HG02973 (cell line): Measurements from ENCODE around the gene PHC1.
"Not testable (repeated sequence)": the region's sequence is repeated elsewhere in the genome, so short reads cannot be mapped to it uniquely, and the experiment has no call there.

Source experiments
- ATAC-seq: cut with Tn5 transposase; IDR thresholded peaks from one replicate; pipeline ENCODE4 v1.9.1; 2021; ENCODE audit warnings: moderate library complexity; ENCODE audit not compliant: unreplicated experiment

The PHC1 gene

GRCh38 chr12:8909752-8910151 is 4.6 kb upstream of the PHC1 start:
- ATAC-seq = no peak

- ATAC-seq = no peak
Measured at GRCh38 chr12:8911606-8912268, 2.6 kb upstream of the PHC1 start.

DNA sequence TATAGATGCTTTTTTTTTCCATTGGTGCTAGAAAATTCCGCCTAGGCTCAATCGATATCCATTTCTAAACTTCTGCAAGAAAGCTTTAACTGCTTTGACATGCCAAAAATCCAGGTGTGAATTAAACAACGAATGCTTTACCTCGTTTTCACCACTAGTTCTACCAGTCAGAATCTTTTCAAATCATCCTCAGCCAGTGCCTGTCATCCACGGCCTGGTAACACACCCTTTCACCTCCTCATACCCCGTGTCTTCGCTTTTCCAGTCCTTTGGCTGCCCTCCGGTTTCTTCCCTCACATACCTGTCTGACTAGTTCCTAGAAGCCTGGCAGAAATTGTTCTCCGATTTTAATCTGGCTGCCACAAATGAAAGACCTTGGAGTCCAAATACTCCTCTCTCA is 1.4 kb upstream of the PHC1 start:
- ATAC-seq = no peak

DNA sequence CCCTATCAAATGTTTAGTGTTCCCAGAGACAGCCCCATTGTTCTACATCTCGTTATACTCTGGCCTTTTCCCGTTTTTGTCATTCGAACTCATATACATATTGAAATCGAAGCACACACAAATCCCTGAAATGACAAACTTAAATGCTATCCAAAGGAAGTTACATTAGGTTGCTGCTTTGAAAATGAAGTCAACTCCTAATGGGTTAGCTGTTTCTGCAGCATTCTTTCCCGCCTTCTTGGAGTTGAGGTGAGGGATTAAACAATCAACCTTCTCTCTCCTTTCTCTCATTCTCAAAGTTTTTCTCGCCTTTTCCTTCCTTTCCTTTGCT is 642 bp upstream of the PHC1 start:
- no peak for ATAC-seq

DNA sequence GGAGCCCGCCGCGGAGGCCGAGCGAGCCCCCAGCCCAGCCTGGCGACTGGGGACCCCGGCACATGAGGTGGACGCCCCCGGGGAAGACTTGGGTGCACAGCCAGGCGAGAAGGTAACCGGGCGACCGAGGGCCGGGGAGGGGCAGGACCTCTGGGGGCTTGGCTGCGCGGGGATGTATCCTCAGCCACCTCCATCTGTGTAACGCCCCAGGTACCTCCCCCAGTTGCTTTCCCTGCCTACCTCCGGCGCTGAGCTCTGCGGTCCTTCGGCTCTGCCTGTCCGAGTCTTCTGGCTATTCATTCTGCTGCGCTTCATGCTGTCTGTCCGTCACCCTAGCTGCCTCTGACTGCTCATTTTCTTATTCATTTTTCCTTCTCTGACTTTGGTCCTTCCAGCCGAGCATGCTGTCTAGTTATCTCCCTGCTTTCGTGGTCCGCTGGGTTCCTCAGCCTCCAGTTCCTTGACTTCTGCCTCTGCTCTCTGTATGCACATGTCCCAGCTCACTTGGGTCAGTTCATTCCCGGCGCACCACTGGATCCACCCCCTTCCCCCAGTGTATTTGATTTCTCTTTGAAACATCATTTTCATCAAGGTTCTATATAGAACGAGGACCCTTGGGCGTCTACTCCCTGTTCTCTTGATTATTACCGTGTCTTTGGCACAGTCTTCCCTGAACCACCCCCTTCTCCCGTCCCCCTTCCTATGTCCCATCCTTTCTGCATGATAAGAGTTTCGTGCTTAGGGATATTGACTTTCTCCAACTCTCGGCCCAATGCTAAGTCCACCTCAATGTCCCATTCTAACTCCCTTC is 612 bp downstream of the PHC1 start:
- ATAC-seq = peak; percentile 58

- no peak for ATAC-seq
Measured at GRCh38 chr12:8916154-8916553, 1.8 kb downstream of the PHC1 start.

DNA sequence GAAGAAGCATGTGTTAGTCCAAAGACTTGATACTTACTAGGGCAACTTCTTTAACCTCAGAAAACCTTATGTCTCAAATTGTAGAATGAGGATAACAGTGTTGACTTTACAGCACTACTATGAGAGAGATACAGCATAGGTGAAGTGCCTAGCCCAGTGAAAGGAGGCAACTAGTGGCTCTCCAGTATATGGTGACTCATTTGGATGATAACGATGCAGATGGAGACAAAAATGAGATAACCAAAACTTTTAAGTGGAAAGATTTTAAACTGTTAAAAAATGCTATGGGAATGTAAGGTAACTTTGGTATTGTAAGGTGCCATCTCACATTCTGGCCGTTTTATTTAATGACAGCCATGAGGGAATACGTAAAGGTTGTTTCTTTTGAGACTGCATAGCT is 2.7 kb downstream of the PHC1 start:
- ATAC-seq = no peak

DNA sequence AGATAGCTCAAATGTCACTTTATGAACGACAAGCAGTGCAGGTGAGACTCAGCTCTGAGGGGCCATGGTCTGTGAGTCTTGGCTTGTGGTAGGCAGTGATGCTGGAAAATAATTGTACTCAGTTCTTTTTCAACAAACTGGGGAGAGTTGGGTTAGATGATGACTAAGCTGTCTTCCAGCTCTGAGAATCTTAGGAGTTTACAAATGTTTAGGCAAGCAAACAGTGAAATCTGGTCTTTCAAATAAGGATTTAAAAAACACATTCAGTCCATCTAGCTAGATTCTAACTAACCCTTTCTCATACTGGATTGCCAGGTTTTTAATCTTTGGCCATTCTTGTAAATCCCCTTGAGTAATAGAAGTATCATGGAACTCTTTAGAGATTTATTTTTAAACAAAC is 3.4 kb downstream of the PHC1 start:
- no peak for ATAC-seq

DNA sequence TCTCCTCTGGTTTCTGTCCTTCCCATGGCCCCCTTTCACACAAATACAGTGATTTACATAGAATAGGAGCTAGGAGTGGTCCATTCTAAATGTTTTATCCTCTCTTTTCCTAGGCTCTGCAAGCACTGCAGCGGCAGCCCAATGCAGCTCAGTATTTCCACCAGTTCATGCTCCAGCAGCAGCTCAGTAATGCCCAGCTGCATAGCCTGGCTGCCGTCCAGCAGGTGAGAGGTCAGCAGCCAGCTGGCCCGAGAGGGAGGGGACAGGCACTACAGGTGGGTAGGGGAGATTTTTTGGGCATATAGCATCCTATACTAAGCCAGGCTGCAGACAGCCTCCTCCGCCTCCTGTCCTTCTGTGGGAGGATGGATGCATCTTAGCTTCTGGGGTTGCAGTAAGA is 5.3 kb downstream of the PHC1 start:
- not testable (repeated sequence) for ATAC-seq

DNA sequence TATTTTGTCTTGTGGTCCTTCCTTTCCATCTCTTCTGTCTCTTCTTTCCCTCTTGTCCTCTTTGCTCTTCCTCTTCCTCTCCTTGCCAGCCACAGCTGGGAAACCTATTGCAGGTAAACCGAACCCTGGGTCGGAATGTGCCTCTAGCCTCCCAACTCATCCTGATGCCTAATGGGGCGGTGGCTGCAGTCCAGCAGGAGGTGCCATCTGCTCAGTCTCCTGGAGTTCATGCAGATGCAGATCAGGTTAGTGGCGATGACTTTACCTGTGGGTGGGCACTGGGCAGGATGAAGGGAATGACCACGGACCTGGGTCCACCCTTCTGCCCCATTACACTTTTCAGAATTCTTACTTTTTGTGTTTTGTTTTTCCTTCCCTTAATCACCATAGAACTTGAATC is 8.2 kb downstream of the PHC1 start:
- ATAC-seq = no peak

GRCh38 chr12:8930655-8931323 is 16.5 kb downstream of the PHC1 start:
- ATAC-seq = not testable (repeated sequence)

DNA sequence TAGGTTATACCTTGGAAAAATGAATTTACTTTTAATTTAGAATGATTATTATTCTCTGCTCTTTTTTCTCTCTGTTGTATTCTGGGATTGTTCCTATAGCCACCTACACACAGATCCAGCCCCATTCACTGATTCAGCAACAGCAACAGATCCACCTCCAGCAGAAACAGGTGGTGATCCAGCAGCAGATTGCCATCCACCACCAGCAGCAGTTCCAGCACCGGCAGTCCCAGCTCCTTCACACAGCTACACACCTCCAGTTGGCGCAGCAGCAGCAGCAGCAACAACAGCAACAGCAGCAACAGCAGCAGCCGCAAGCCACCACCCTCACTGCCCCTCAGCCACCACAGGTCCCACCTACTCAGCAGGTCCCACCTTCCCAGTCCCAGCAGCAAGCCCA is 18.2 kb downstream of the PHC1 start:
- ATAC-seq = not testable (repeated sequence)

DNA sequence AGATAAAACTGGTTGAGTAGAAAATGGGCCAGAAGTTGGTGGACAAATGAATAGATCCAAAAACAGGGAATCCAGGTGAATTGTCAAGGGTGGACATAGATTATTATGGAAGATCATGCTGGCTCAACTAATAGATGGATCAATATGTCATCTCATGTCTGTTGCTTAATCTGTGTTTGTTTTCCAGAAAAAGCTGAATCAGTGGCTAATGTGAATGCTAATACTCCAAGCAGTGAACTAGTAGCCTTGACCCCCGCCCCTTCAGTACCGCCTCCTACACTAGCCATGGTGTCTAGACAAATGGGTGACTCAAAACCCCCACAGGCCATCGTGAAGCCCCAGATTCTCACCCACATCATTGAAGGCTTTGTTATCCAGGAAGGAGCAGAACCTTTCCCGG is 19.8 kb downstream of the PHC1 start:
- ATAC-seq = not testable (repeated sequence)

DNA sequence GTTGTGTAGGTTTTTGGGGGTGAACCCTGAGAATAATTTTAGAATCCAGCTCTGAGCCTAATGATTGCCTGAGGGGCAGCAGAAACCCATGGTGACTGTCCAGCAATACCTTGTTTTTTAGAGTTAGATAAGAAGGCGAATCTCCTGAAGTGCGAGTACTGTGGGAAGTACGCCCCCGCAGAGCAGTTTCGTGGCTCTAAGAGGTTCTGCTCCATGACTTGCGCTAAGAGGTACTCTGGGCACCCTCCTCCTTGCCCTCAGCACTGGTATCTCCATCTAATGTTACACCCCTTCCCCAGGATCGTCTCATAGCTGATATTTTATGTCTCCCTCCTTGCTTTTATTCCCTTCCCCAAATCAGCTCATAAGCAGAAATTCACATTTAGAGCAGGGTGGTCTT is 22.4 kb downstream of the PHC1 start:
- ATAC-seq = no peak

DNA sequence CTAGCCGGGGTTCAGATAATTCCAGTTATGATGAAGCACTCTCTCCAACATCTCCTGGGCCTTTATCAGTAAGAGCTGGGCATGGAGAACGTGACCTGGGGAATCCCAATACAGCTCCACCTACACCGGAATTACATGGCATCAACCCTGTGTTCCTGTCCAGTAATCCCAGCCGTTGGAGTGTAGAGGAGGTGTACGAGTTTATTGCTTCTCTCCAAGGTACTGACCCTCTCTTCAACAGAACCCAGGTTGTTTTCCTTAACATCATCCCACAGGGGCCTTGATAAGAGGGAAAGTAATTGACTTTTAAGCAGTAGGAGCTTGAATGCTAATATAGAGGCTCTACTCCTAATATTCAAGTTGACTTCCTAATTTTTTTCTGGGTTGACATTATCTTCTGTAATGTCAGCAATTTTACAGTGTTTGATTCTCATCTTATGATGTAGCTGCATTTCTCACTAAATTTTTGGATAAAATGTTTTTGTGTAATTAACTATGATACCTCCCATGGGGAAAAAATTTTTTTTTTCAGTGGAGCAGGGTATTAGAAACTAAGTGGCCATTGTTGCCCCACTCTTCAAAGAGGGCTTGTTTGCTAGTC is 23.6 kb downstream of the PHC1 start:
- not testable (repeated sequence) for ATAC-seq

GRCh38 chr12:8941691-8942478 is 27.6 kb downstream of the PHC1 start:
- no peak for ATAC-seq

GRCh38 chr12:8943565-8944186 is 29.4 kb downstream of the PHC1 start:
- ATAC-seq = no peak

DNA sequence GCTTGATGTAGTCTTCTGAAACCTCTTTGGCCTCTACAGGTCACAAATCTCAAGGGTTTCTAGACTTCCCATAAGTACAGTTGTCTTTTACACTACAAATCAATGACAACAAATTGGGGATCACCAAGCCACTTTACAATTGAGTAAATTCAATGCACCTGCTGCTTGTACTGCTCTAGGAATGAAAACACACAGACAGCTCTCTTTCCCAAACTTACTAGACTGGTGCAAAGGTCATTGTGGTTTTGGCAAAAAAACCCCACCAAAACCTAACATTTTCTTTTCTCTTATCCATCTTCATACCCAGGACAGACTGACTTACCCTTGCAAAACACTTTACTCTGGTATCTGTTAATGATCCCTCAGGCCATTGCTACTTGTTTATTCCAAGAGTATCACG is 32.4 kb downstream of the PHC1 start:
- no peak for ATAC-seq

GRCh38 chr12:8947737-8948136 is 33.4 kb downstream of the PHC1 start:
- ATAC-seq = no peak

DNA sequence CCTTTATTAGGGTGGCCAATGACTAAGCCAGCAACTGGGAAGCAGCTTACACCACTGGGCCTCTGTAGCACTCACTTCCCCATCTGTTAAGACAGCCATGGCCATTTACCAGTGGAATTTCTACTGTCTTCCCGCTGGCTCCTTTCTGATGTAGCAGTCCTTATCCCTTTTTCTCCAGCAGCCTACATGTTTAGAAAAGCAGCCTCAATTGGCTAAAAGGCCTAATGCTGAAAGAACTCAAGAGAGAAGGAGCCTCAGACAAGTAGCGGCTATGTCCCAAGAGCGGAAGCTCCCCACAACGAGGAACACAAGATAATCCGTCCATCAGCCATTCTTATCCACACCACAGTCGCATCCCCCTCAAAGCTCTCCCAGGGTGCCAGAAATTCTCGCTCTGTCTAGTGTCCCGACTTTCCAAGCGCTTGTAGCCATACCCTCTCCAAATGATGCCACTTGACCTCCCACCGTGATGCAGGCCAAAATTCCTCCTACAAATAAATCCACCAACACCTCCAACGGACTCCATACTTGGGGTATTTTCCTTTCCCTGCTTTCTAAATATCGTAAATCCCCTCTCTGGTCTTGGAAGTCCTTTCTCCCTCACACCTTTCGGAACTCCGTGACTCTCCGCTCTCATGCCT is 34.5 kb downstream of the PHC1 start:
- ATAC-seq = no peak
